ENCODE results near the gene CEP170B.

CEP170B gene

DNA sequence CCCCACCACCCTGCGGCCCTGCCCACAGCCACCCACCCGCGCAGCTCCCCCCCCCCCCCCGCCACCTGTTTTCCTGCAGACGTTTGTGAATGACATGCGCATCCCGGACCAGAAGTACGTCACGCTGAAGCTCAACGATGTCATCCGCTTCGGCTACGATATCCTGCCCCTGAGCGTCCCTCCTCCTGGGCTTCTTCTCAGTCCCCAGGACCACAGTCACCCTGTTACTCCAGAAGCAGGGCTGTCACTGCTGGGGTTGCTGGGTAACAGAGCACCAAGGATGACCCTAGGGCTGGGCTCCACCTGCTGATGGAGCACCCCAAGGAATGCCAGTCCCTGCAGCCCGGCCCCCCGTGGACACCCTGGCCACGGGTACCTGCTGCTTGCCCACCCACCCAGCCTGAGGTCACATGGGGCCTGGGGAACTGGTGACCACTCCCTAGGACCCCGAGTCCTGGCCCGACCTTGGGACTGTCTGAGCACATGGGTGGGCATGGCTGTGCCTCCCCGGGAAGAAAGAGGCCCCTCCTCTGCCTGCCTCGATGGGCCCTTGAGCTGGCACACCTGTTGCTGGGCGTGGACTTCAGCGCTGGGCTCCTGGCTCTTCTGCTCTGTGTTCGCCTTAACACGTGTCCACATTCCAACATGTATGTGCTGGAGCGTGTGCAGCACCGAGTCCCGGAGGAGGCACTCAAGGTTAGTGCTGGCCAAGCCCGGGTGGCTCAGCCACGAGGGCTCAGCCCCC, 12.9 kb downstream of the CEP170B start:
- no peaks in the 10 kb centered on the region for H3K9me3 ChIP-seq (ENCODE audit: severe bottlenecking)
- peak overlapping the region; percentile 73 for H3K27ac ChIP-seq
- no peaks in the 10 kb centered on the region for H3K27me3 ChIP-seq (ENCODE audit: insufficient read depth, low read depth, severe bottlenecking)
- no peak for DNase-seq
- H3K4me3 ChIP-seq (ENCODE audit: low read depth, low read length), result peak overlapping the region; percentile 13; the same call in 1 of the 2 replicates
- TF ChIP-seq, protein P1, sequence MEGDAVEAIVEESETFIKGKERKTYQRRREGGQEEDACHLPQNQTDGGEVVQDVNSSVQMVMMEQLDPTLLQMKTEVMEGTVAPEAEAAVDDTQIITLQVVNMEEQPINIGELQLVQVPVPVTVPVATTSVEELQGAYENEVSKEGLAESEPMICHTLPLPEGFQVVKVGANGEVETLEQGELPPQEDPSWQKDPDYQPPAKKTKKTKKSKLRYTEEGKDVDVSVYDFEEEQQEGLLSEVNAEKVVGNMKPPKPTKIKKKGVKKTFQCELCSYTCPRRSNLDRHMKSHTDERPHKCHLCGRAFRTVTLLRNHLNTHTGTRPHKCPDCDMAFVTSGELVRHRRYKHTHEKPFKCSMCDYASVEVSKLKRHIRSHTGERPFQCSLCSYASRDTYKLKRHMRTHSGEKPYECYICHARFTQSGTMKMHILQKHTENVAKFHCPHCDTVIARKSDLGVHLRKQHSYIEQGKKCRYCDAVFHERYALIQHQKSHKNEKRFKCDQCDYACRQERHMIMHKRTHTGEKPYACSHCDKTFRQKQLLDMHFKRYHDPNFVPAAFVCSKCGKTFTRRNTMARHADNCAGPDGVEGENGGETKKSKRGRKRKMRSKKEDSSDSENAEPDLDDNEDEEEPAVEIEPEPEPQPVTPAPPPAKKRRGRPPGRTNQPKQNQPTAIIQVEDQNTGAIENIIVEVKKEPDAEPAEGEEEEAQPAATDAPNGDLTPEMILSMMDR (IDR thresholded peaks at IDR 0.05; ENCODE audit: low read depth, low read length), result no peak
- H3K36me3 ChIP-seq, result peaks cover 7% of the 10 kb centered on the region

DNA sequence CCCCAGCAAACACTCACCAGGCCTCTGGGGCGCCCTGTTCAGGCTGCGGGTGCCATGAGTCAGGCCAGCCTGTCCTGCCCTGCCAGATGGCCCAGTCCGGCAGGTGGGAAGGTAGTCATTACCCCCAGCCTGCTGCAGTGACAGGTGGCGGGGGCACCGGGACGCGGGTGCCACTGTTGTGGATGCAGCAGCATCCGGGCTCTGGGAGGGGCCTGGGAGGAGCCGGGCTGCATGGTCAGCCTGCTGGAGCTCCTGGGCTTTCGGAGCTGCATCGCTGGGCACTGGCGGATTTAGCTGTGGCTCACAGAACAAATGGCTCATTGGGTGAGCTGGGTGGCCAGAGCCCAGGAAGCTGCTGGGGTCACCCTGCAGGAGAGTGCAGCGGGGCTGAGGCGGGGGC, 13.5 kb downstream of the CEP170B start:
- peak; percentile 92 for DNase-seq
- Histone ChIP-seq H3K36me3 (peaks cover 13% of the 10 kb centered on the region), H3K4me3 (ENCODE audit: low read depth, low read length) (peak overlapping the region; percentile 20), H3K27ac (peak overlapping the region; percentile 73), H3K27me3 (ENCODE audit: insufficient read depth, low read depth, severe bottlenecking) (no peaks in the 10 kb centered on the region), H3K9me3 (ENCODE audit: severe bottlenecking) (no peaks in the 10 kb centered on the region)
- TF ChIP-seq, protein P1 (IDR thresholded peaks at IDR 0.05; ENCODE audit: low read depth, low read length), result no peak

DNA sequence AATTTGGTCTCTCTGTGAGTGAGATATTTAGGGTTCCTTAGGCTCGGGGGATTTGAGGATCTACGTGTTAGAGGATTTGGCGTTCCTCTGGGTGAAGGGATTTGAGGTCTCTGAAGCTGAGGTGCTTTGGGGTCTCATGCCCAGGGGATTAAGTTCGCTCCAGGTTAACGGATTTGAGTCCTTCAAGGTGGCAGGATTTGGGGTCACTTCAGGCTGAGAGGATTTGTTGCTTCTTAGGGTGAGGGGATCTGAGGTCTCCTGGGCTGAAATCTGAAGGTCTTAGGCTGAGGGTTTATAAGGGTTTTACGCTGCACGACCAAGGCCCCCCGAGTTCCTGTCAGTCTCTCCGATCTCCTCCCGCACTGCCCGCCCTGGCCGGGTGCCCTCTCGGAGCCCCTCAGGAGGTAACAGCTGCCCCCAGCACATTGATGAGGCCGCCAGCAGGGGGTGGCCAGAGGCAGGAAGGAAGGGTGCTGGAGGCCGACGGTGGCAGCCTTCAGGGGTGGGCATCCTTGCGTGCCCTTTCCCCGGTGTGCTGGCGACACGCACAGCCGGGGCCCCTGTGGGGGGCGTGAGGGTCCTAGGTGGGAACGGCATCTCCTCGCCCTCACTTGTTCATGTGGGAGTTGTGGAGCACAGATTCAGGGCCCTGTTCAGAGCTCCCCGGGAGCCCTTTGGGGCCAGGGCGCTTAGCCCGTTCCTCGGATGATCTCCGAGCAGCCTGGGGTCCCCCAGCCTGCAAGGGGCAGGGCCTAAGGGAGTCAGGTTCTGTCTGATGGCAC, 14.3 kb downstream of the CEP170B start:
- TF ChIP-seq, protein P1 (IDR thresholded peaks at IDR 0.05; ENCODE audit: low read depth, low read length), result peak; percentile 41
- Histone ChIP-seq H3K27me3 (ENCODE audit: insufficient read depth, low read depth, severe bottlenecking) (no peaks in the 10 kb centered on the region), H3K9me3 (ENCODE audit: severe bottlenecking) (no peaks in the 10 kb centered on the region), H3K27ac (peak overlapping the region; percentile 73), H3K4me3 (ENCODE audit: low read depth, low read length) (peak overlapping the region; percentile 31), H3K36me3 (peaks cover 18% of the 10 kb centered on the region)
- peak; percentile 92 for DNase-seq

DNA sequence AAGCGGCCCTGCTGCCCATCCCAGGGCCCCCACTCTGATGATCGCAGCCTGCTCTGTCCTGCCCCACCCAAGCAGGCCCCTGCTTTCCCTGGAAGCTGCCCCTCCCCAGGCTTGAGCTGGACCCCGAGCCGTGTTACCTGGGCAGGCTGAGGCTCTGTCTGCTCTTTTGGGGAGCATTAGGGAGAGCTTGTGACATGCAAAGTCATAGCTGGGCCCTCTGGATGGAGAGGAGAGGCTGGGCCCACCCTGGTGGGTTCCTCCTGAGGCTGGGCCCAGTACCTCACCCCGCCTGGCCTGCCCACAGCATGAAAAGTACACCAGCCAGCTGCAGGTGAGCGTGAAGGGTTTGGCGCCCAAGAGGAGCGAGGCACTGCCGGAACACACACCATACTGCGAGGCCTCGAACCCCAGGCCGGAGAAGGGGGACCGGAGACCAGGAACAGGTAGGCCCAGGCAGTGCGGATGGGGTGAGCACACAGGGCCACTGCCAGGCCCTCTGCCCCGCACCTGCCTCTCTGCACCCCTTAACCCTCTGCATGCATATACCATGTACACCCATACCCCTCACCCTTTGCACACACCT, 15.0 kb downstream of the CEP170B start:
- no peak for DNase-seq
- Histone ChIP-seq H3K4me3 (ENCODE audit: low read depth, low read length) (peak overlapping the region; percentile 31), H3K9me3 (ENCODE audit: severe bottlenecking) (no peaks in the 10 kb centered on the region), H3K27me3 (ENCODE audit: insufficient read depth, low read depth, severe bottlenecking) (no peaks in the 10 kb centered on the region), H3K36me3 (peaks cover 18% of the 10 kb centered on the region), H3K27ac (no peak overlapping the region; the same call in 1 of the 2 replicates)
- TF ChIP-seq, protein P1 (IDR thresholded peaks at IDR 0.05; ENCODE audit: low read depth, low read length), result no peak

DNA sequence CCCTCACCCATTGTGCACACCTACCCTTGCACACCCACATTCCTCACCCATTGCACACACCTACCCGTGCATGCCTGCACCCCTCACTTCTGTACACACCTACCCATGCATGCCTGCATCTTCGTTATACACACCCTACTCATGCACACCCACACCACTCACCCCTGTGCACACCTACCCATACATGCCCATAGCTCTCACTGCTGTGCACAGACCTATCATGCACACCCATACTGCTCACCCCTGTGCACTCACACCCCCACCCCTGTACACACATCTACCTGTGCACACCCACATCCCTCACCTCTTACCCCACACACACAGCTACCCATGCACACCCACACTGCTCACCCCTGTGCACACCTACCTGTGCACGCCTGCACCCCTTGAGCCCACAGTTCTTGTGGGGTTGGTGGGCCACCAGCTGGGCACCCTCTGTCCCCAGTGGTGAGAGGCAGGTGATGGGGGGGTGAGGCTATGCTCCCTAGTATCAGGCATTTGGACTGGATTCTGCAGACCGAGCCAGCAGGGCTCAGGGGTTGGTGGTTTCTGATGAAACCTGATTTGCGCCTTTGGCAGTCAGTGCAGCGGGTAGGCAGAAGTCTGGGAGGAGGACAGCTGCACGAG, 15.6 kb downstream of the CEP170B start:
- TF ChIP-seq, protein P1 (IDR thresholded peaks at IDR 0.05; ENCODE audit: low read depth, low read length), result no peak
- DNase-seq, result no peak
- H3K27ac ChIP-seq, result no peak overlapping the region
- no peaks in the 10 kb centered on the region for H3K27me3 ChIP-seq (ENCODE audit: insufficient read depth, low read depth, severe bottlenecking)
- no peaks in the 10 kb centered on the region for H3K9me3 ChIP-seq (ENCODE audit: severe bottlenecking)
- no peak overlapping the region for H3K4me3 ChIP-seq (ENCODE audit: low read depth, low read length)
- peaks cover 19% of the 10 kb centered on the region for H3K36me3 ChIP-seq

All from WERI-Rb-1 (cell line).